Fibroblast of peridontal ligament (primary cell): ENCODE data around the gene FANCC.

ENCODE experiments used
- DNase-seq: peaks from one replicate; pipeline ENCODE4 v3.0.0-alpha.2; 2010; ENCODE audit errors: extremely low read depth

The FANCC gene

DNA sequence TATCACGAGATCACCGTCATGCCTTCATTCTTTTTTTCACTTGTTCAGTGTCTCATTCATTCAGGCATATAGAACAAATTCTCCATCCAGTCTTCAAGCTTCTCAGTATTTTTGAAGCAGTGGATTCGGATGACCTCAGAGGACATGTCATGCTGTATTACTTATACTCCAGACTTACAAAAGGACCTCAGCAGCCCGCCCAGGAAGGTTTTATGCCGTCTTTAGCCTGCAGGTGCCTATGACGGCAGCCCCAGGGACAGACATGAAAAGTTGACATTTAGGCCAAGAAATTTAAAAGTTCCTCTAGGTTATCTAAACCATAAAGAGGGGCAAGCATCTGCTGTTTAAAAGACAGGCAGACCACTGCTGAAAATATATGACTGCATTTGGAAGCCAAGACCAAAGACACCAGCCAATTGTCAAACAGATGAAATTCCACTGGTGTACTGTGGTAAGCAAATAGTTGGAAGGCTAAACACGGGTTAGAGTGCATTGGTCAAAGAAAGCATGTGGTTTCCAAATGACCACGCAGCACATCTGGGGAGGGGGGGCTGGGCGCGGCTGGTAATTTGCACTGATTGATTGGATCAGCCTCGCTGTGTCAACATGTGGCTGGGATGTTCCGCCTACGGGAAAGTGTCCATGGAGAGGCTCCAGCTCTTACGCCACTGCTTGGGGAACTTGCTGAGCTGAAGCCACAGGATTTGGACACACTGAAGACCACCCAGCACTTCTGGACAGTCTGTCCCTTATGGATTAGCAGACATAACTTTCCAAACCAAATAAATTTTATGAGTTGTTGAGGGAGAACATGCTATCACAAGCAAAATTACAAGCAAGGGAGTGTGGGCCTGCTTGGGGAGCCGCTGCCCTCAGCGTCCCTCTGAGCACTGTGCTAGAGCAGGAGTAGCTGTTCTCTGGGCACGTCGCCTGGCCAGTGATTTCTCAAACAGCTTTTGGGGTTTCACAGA, 173.6 kb downstream of the FANCC start:
- peak; percentile 97 for DNase-seq

DNA sequence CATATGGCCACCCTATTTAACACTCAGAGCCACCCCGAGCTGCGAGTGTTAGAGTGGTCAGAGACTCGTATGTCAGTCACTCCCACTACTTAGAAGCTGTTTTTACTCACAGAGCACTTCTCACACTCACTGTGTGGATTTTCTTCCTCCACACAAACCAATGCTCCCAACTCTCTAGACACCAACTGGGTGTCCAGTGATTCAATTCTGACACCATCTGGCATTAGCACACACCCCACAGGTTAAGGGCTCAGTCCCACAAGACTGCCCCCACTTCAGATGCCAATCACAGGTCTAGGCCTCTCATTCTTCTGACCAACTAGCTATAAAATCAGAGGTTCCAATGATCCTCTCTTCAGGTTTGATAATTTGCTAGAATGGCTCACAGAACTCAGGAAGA, 174.8 kb downstream of the FANCC start:
- DNase-seq: no peak

DNA sequence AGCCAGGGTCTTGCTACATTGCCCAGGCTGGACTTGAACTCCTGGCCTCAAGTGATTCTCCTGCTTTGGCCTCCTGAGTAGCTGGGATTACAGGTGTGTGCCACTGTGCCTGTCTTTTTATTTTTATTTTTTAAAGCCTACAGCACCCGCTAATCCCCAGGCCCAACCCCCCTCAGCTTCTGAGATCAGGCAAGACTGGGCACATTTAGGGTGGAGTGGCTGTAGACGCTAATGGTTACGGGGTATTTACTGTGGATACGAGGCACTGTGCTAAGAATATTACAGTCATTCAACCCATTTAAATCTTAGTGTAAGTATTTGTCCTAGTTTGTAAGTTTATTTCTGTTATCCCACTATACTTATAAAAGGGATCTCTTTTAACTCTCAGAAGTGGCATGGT, 175.2 kb downstream of the FANCC start:
- DNase-seq: no peak

DNA sequence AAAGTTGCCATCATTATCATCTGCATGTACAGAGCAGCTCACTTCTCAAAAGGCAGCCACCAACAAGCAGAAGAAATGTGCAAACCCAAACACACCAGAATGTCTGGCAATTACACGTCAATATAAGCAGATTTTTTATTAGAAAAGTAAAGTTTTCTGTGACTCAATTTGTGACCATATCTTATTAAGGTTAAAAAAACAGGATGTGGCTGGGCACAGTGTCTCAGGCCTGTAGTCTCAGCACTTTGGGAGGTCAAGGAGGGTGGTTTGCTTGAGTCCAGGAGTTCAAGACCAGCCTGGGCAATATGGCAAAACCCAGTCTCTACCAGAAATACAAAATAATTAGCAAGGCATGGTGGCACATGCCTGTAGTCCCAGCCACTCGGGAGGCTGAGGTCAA, 176.7 kb downstream of the FANCC start:
- no peak for DNase-seq

GRCh38 chr9:95139126-95139525, 178.4 kb downstream of the FANCC start:
- DNase-seq: no peak

GRCh38 chr9:95138474-95138873, 179.0 kb downstream of the FANCC start:
- DNase-seq: no peak

DNA sequence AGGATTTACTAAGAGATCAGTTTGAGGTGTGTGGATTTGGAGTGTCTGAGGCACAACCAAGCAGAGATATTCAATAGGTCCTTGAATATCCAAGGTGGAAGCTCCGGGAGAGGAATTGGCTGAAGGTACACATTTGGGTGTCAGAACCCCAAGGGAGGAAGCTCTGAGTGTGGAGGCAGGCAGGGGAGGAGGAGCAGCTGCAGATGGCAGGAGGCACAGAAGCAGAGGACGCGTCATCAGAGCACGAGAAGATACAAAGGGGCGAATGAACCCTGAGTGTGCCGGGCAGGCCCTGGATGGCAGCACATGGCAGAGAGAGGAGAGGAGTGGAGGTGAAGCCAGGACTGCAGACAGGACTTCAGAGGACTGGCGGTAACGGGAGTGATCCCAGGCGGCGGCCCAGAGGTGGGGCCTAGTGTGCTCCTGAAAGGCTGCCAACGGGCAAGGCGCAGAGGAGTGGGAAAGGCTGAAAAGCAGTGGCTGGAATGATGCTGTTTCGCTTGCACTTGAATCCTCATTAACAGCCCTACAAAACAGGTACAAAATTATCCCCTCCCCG, 179.8 kb downstream of the FANCC start:
- DNase-seq: no peak

- no peak for DNase-seq
These were observed 181.8 kb downstream of the FANCC start for GRCh38 chr9:95135756-95136155.

- DNase-seq: no peak
These were observed 183.0 kb downstream of the FANCC start for GRCh38 chr9:95134457-95134881.

GRCh38 chr9:95133325-95133705, 184.2 kb downstream of the FANCC start:
- DNase-seq: peak; percentile 36

DNA sequence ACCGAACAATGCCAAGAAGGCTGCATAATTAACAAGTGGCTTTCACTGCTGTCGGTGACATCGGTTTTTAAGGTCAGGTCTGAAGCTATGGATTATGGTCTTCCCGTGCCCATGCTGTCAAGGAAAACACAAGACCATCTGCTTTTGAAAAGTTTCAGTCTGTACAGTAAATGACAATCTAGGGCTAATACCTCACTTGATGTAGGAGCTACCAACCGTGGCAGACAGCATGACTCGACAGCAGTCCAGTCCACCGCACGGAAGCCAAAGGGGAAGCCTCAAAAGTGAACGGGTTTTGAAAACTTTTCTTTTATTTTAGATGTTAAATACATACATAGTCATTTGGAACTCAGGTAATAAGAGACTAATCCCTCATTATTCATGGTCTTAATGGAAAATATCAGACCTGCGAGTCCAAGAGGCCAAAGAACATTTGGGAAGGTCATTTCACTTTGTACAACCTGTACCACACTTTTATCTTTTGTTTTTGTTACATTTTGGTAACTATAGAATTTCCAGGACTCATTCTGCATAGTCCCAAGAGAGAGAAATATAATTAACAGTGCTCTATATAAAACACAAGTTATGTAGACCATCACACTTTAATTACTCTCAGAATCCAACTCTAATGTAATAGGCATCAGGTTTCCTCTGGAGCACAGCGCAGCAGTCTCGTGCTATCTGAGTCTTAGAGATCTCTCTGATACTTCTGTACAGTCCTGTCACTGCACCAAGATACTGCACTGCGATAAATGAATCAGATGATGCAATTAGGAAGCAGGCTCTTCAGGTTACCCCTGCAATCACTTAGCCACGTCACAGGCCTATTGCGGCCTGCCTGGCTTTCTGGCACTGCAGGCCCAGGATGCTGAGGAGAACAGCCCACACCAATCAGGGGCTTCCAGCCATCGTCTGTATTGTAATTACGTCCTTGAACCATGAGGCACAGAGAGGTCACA, 184.9 kb downstream of the FANCC start:
- DNase-seq: peak; percentile 51

DNA sequence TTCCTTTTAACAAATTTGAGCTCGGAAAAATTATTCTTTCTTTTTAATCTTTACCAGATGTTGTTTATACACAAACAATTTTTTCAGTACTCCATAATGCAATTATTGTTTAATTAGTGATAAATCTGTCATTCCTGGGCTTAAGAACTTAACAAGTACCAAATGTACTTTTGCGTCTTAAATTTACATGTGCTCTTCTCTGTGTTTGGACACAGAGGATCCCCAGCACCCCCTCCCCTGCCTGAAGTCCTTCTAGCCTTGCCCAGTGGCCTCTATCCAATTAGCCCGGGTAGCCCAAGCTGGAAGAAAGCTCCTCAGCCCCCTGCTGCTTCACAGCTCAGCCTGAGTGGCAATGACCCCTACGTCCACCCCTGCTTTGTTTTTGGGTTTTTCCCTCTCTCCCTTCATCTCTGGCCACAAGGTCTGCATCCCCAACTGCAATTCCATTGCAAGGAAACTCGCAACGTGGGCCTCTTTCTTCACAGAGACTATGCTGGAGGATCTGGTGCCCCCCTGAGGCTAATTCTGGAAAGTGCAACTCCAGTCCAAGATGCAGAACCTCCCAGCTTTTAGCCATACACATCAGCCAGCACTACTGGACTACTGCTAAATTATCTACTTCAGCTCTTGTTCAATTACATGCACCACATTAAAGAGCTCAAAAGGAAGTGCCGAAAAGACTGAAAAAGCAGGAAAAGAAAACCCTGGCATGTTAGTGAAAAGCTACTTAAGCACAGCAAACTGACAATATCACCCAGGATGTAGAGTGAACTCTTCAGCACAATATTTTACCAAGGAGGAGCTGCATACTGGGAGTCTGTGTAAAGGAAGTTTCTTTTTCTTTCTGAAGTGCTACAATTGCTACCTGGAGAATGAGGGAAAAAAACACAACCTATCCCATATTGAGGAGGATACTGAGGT, 186.2 kb downstream of the FANCC start:
- DNase-seq: peak; percentile 79

GRCh38 chr9:95130484-95130883, 187.0 kb downstream of the FANCC start:
- DNase-seq: no peak

DNA sequence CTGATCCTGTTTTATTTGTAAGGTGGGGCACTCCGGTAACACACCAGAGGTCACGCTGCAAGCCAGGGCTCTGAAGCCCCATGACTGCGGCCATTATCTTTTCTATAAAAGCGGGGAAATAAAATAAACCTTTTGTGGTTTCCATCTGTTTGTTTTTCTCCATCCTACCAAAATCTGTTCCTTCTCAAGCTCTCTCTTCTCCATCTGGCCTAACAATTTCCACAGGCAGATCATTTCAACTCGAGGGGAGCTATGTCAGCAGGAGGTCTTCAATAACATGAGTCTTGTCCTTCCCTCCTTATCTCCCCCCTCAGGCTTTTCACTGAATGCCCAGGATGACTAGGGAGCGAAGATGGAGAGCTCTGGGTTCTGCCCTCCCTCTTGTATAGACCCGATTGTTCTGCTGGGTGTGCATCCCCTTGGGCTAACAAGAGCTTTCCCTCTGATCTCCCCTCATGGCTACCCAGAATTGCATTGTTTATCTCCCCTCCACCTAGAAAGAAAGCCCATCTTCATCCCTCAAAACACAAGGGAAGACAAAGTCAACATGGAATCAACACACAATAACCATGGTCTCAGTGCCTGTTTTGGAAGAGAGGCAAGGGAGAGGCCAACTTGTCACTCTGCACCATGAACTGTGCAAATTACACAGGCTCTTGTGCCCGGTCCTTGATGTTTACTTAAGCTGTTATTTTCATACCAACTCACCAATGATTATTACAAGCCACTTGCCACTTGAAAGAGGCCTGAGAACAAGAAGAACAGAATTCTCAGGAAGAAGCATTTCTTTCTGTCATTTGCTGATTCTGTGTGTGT, 187.8 kb downstream of the FANCC start:
- no peak for DNase-seq

- peak; percentile 48 for DNase-seq
These were observed 189.4 kb downstream of the FANCC start for GRCh38 chr9:95128177-95128524.

GRCh38 chr9:95127249-95128176, 190.0 kb downstream of the FANCC start:
- DNase-seq: peak; percentile 75

DNA sequence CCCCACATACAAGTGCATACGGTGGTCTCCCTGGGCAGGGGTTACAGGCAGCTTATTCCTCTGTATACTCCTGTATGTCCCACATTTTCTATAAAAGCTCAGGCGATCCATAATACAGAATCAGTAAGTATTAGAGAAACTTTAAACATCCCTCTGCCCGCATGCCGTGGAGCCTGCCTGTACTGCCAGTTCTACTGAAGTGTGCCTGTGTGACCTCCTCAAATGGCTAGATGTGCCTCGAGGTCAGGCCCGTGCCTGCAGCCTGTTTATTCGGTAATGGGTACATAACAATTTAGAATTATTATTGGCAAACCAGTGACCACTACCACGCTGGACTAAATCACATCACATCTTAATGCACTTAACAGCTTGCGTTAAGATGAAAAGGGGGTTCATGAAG, 190.8 kb downstream of the FANCC start:
- no peak for DNase-seq

DNA sequence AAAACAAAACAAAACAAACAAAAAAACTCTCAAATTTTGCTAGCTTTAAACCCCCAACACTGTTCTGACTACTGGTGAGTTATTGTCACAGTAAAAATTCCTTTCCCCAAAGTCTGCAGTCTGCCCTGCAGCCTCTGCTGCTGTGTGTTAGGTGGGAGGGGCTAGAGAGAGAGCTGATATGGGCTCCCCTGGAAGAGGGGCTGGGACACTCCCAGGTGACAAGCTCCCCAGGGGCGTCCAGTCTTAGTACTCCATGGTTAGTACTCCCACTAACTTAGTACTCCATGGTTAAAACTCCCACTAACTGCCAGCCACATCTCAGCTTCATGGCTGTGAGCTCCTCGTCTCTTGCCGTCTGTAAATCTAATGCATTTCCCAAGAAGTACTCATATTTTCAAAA, 191.9 kb downstream of the FANCC start:
- DNase-seq: no peak
